Glutamatergic neuron (in vitro differentiated cells): ENCODE data around the gene GMEB2. TPM values are rescaled to one million over a fixed set of nuclear protein-coding genes. Genes with fewer than 3 reads are reported as not detected.
A peak's percentile ranks its signal among the peaks of the same experiment; 100 is the strongest.

ENCODE experiments used
- DNase-seq: peaks from one replicate; pipeline ENCODE4 v3.0.0; 2022
- H3K27ac Mint-ChIP-seq: one replicate; pipeline ENCODE4 v1.8.0; 2020; ENCODE audit warnings: mild to moderate bottlenecking, mixed read lengths, inconsistent platforms; ENCODE audit not compliant: unreplicated experiment
- H3K27me3 Mint-ChIP-seq: one replicate; pipeline ENCODE4 v1.8.0; 2020; ENCODE audit warnings: mild to moderate bottlenecking, moderate library complexity, mixed read lengths, inconsistent platforms; ENCODE audit not compliant: unreplicated experiment
- H3K36me3 Mint-ChIP-seq: one replicate; pipeline ENCODE4 v1.8.0; 2020; ENCODE audit warnings: mild to moderate bottlenecking, mixed read lengths, inconsistent platforms; ENCODE audit not compliant: unreplicated experiment
- H3K4me1 Mint-ChIP-seq: one replicate; pipeline ENCODE4 v1.8.0; 2020; ENCODE audit warnings: mild to moderate bottlenecking, low read depth, mixed read lengths, inconsistent platforms; ENCODE audit not compliant: unreplicated experiment
- H3K4me3 Mint-ChIP-seq: one replicate; pipeline ENCODE4 v1.8.0; 2020; ENCODE audit warnings: mild to moderate bottlenecking, mixed read lengths, inconsistent platforms; ENCODE audit not compliant: unreplicated experiment
- H3K9me3 Mint-ChIP-seq: one replicate; pipeline ENCODE4 v1.8.0; 2020; ENCODE audit warnings: mild to moderate bottlenecking, moderate library complexity, mixed read lengths, inconsistent platforms; ENCODE audit not compliant: unreplicated experiment
- total RNA-seq: library from RNA; stranded (reverse); fragmentation: NEBNext Ultra II Directional; extraction: Animal tissue kit (Norgen Biotek cat#: 25700); gene quantifications from one replicate; pipeline ENCODE4 v1.2.1, GENCODE V29; 2021; ENCODE audit not compliant: unreplicated experiment
- TF ChIP-seq, protein P1 (sequence below): fragments of 200-600 bp; sonication (generic); IDR thresholded peaks from one replicate; pipeline ENCODE4 v1.5.0; 2021; ENCODE audit not compliant: partially characterized antibody, unreplicated experiment

GMEB2 gene
- total RNA-seq, 1 donor from 2014 or later, result 12.8 TPM

DNA sequence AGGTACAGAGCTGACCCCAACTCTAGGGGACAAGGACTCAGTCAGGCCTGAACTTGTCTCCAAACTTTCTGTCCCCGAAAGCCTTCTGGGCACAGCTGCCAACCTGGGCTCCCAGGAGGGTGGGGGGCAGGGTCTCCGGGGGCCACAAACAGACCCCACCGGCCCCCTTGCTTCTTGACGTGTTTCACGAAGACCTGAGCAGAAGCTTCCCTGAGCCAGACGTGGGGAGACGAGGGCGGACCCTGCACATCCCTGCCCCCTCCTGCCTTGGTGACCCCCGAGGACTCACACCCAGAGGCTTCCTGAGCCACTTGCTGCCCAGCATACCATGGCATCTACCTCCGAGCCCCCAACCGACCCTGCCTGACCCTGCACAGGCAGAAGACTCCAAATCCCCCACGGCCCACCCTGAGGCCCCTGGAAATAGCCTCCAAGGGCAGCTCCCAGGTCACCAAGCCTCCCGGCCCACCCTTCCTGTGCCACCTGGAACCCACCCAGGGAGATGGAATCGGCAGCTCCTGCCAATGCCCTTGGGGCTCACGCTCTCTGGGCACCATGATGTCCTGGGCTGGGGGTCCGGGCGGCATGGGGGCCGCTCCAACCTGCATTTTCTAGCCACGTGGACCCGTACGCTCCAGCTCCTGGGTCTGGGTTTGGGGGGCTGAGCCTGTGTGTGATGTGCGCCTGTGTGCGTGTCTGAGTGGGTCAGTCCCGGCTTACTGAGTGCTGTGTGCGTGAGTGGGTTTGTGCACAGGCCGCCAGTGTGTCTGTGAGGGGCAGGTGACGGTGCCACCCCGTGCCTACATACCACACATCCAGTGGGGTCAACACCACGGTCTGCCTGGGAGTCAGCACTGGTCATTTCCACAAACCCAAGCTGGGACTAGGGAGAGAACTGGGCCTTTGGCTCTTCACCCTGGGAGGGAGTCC, 87.2 kb downstream of the GMEB2 start:
- Mint-ChIP-seq H3K4me1 (peaks cover 6% of the 10 kb centered on the region), H3K36me3 (peaks cover 5% of the 10 kb centered on the region), H3K27me3 (peaks cover 8% of the 10 kb centered on the region), H3K9me3 (peaks cover 8% of the 10 kb centered on the region), H3K27ac (peak overlapping the region; percentile 22), H3K4me3 (no peak overlapping the region)
- no peak for DNase-seq
- TF ChIP-seq, protein P1, sequence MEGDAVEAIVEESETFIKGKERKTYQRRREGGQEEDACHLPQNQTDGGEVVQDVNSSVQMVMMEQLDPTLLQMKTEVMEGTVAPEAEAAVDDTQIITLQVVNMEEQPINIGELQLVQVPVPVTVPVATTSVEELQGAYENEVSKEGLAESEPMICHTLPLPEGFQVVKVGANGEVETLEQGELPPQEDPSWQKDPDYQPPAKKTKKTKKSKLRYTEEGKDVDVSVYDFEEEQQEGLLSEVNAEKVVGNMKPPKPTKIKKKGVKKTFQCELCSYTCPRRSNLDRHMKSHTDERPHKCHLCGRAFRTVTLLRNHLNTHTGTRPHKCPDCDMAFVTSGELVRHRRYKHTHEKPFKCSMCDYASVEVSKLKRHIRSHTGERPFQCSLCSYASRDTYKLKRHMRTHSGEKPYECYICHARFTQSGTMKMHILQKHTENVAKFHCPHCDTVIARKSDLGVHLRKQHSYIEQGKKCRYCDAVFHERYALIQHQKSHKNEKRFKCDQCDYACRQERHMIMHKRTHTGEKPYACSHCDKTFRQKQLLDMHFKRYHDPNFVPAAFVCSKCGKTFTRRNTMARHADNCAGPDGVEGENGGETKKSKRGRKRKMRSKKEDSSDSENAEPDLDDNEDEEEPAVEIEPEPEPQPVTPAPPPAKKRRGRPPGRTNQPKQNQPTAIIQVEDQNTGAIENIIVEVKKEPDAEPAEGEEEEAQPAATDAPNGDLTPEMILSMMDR, result no peak

DNA sequence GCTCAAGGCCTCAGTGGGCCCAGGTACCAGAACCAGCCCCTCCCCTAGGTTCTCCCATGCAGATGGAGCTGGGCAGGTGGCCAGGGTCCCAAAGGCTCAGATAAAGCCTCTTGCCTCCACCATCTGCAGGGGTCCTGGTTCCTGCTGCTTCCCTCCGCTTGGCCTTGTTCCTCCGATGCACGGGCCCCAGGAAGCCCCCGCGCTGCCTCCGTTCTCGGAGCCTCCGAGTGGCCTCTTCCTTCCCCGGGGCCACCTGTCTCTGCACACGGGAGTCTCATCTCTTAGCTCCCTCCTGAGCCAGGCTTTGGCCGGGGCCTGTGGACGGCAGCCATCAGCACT, 87.8 kb downstream of the GMEB2 start:
- H3K27me3 Mint-ChIP-seq, result peaks cover 8% of the 10 kb centered on the region
- H3K4me1 Mint-ChIP-seq, result peaks cover 6% of the 10 kb centered on the region

DNA sequence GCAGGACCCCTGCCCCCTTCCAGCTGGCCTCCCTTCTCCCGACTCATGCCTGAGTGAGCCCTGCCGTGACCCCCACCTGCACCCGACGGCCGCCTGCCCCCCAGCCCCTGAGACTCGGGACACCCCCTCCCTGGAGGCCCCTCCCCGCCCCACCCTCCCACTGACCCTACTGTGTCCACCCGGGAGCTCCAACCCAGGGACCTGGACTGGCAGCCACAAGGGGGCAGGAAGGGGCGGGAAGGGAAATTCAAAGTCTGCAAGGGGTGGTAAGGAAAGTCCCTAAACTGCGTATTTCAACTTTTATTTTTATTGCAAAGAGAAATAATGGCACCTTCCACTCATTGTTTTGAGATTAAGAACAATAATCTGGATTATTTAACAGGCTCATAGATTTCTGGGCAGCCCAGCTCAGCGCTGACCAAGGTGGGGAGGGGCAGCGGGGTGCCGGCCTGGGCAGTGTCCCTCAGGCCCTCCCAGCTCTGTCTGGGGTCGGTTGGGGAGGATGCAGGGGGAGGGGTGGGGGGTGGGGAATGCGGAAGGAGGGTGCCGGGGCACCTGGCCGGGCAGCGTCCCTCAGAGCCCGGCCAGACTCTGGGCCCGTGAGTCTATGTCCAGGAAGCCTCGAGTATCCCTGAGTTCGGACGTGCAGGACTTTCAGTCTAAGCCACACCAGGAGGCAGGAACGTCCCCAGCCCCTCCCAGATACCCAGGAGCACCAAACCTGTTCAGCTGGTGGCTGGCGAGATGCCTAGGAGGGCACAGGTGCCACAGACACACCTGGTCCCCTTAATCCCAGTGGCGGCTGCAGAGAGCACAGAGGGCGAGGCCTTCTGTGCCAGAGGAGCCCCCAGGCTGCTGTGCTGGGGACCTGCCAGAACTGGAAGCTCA, 88.5 kb downstream of the GMEB2 start:
- Mint-ChIP-seq H3K9me3 (peaks cover 2% of the 10 kb centered on the region), H3K27ac (no peak overlapping the region), H3K27me3 (peaks cover 4% of the 10 kb centered on the region), H3K36me3 (no peaks in the 10 kb centered on the region), H3K4me1 (peaks cover 3% of the 10 kb centered on the region), H3K4me3 (no peak overlapping the region)
- DNase-seq, result no peak
- TF ChIP-seq, protein P1, result peak; percentile 64

More for the DNA sequence above, 87.8 kb downstream of the GMEB2 start:
- Mint-ChIP-seq H3K9me3 (peaks cover 6% of the 10 kb centered on the region), H3K27ac (no peak overlapping the region), H3K36me3 (peaks cover 5% of the 10 kb centered on the region), H3K4me3 (no peak overlapping the region)
- DNase-seq, result no peak
- TF ChIP-seq, protein P1, result no peak

Other genes starting within 250 kb of the GMEB2 start
- gene KCNQ2, start 154.4 kb downstream of the GMEB2 start, total RNA-seq, result 354 TPM
- gene EEF1A2, start 128.0 kb downstream of the GMEB2 start, total RNA-seq, result 55.3 TPM
- 293 TPM for gene PPDPF, start 106.3 kb downstream of the GMEB2 start, total RNA-seq
- 0.17 TPM for gene PTK6, start 89.7 kb downstream of the GMEB2 start, total RNA-seq
- not detected for gene SRMS, start 79.4 kb downstream of the GMEB2 start, total RNA-seq
- 9.3 TPM for gene FNDC11, start 72.9 kb downstream of the GMEB2 start, total RNA-seq
- 87.7 TPM for gene HELZ2, start 52.9 kb downstream of the GMEB2 start, total RNA-seq
- 459 TPM for gene STMN3, start 26.3 kb upstream of the GMEB2 start, total RNA-seq
- 36.3 TPM for gene RTEL1, start 31.2 kb upstream of the GMEB2 start, total RNA-seq
- not detected for gene TNFRSF6B, start 69.6 kb upstream of the GMEB2 start, total RNA-seq
- gene ARFRP1, start 80.9 kb upstream of the GMEB2 start, total RNA-seq, result 51.9 TPM
- gene ZGPAT, start 80.9 kb upstream of the GMEB2 start, total RNA-seq, result 41.5 TPM
- gene LIME1, start 109.6 kb upstream of the GMEB2 start, total RNA-seq, result 16.6 TPM
- gene SLC2A4RG, start 112.7 kb upstream of the GMEB2 start, total RNA-seq, result 47.9 TPM
- gene ZBTB46, start 204.2 kb upstream of the GMEB2 start, total RNA-seq, result 94.4 TPM
- not detected for gene ABHD16B, start 234.4 kb upstream of the GMEB2 start, total RNA-seq
- 109 TPM for gene TPD52L2, start 238.2 kb upstream of the GMEB2 start, total RNA-seq